ENCODE measurements around the gene POLR2I. TPM values are rescaled to one million over a fixed set of nuclear protein-coding genes. Genes with fewer than 3 reads are reported as not detected.

Gene POLR2I
- total and polyA plus RNA-seq, 2 of the 13 experiments (the other 11 are each of a cell fraction or from before 2014, with no cell fraction given), result 40.5 to 104 TPM

- Histone ChIP-seq H3K27me3 (ENCODE audit: control insufficient read depth in 1 of 2, insufficient read depth in 2 of 2, low read length in 2 of 2) (no peaks in the 10 kb centered on the region), H3K4me2 (ENCODE audit: low read depth, low read length) (no peak overlapping the region), H2AFZ (ENCODE audit: low read length) (no peak overlapping the region), H3K9ac (ENCODE audit: insufficient read depth, low read depth, low read length) (no peak overlapping the region), H3K36me3 (replicated peaks in 1 of 2; ENCODE audit: control insufficient read depth in 1 of 2, insufficient read depth in 2 of 2, low read length in 2 of 2) (peaks cover 23 to 72% of the 10 kb centered on the region in 2 experiments), H3K4me1 (ENCODE audit: insufficient read depth, low read length) (no peaks in the 10 kb centered on the region), H4K20me1 (ENCODE audit: insufficient read depth, low read length) (no peaks in the 10 kb centered on the region), H3K27ac (ENCODE audit: extremely low read length, insufficient read depth, low read length) (no peak overlapping the region), H3K79me2 (ENCODE audit: insufficient read depth, low read length) (no peaks in the 10 kb centered on the region), H3K4me3 (replicated peaks in 1 of 3; ENCODE audit: insufficient read depth in 1 of 3, low read depth in 2 of 3, low read length in 3 of 3) (no peak overlapping the region), H3K9me3 (ENCODE audit: low read length) (no peaks in the 10 kb centered on the region)
- in situ Hi-C loops (cut with HindIII; ENCODE audit: extremely low pct_ligation_motif_present, low pct_unique_long_range_greater_than_20kb), result no loop called here
- intact Hi-C loops (cut with micrococcal nuclease; ENCODE audit: unreplicated experiment), result no loop called here
- ChIA-PET CTCF (ENCODE audit: low intra/inter-chr PET ratio, low total read pairs) (no interaction called here), POLR2A (no interaction called here)
- DNase-seq (ENCODE audit: low spot score) (no peak), ATAC-seq (no peak), FAIRE-seq (no peak)
- BruUV-seq (replicated peaks), result no TSS peak
- WGBS (ENCODE audit: low lambda C conversion rate), result 88% methylated on average over 2 of the region's 9 CpGs
- TF ChIP-seq, protein P1, sequence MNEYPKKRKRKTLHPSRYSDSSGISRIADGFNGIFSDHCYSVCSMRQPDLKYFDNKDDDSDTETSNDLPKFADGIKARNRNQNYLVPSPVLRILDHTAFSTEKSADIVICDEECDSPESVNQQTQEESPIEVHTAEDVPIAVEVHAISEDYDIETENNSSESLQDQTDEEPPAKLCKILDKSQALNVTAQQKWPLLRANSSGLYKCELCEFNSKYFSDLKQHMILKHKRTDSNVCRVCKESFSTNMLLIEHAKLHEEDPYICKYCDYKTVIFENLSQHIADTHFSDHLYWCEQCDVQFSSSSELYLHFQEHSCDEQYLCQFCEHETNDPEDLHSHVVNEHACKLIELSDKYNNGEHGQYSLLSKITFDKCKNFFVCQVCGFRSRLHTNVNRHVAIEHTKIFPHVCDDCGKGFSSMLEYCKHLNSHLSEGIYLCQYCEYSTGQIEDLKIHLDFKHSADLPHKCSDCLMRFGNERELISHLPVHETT (CRISPR knock-in tag; conservative IDR thresholded peaks at IDR 0.05), result no peak
- TF ChIP-seq ZNF792 (CRISPR knock-in tag; IDR thresholded peaks at IDR 0.05), result no peak
- TF ChIP-seq KLF11 (CRISPR knock-in tag; IDR thresholded peaks at IDR 0.05), result no peak
Observed at GRCh38 chr19:36086326-36086725, 28.3 kb downstream of the POLR2I start.

DNA sequence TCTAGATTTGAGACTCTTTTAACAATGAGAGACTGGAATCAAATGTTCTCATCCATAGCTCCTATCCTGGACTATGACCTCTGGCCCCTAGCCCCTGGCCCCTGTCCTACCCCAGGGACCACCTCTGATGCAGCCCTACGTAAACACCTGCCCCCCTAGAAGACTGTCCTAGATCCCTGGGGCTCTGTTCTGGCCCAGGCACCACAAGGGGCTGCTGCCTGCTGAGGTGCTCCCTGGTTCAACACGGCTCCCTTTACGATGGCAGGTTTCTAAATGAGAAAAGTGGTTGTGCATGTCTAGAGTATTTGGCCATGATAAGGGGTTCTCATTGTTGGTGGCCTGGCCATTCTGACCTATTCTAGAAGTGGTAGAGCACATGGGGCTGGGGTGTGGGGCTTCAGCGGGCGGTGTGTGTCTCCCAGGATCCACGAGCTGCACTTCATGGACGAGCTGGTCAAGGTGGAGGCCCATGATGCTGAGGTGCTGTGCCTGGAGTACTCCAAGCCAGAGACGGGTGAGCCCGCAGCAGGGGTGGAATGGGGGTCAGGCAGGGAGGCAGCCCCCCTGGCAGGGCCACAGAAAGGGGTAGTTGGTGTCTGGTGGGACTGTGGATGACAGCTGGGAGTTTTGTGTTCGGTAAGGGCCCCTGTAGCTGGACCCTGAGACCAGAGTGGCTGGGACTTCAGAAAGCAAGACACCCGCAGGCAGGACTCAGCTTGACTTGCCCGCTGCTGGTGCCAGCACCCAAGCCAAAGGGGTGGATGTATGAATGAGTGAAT lies 30.3 kb downstream of the POLR2I start:
- POLR2A ChIA-PET, result no interaction called here
- TF ChIP-seq, protein P2, sequence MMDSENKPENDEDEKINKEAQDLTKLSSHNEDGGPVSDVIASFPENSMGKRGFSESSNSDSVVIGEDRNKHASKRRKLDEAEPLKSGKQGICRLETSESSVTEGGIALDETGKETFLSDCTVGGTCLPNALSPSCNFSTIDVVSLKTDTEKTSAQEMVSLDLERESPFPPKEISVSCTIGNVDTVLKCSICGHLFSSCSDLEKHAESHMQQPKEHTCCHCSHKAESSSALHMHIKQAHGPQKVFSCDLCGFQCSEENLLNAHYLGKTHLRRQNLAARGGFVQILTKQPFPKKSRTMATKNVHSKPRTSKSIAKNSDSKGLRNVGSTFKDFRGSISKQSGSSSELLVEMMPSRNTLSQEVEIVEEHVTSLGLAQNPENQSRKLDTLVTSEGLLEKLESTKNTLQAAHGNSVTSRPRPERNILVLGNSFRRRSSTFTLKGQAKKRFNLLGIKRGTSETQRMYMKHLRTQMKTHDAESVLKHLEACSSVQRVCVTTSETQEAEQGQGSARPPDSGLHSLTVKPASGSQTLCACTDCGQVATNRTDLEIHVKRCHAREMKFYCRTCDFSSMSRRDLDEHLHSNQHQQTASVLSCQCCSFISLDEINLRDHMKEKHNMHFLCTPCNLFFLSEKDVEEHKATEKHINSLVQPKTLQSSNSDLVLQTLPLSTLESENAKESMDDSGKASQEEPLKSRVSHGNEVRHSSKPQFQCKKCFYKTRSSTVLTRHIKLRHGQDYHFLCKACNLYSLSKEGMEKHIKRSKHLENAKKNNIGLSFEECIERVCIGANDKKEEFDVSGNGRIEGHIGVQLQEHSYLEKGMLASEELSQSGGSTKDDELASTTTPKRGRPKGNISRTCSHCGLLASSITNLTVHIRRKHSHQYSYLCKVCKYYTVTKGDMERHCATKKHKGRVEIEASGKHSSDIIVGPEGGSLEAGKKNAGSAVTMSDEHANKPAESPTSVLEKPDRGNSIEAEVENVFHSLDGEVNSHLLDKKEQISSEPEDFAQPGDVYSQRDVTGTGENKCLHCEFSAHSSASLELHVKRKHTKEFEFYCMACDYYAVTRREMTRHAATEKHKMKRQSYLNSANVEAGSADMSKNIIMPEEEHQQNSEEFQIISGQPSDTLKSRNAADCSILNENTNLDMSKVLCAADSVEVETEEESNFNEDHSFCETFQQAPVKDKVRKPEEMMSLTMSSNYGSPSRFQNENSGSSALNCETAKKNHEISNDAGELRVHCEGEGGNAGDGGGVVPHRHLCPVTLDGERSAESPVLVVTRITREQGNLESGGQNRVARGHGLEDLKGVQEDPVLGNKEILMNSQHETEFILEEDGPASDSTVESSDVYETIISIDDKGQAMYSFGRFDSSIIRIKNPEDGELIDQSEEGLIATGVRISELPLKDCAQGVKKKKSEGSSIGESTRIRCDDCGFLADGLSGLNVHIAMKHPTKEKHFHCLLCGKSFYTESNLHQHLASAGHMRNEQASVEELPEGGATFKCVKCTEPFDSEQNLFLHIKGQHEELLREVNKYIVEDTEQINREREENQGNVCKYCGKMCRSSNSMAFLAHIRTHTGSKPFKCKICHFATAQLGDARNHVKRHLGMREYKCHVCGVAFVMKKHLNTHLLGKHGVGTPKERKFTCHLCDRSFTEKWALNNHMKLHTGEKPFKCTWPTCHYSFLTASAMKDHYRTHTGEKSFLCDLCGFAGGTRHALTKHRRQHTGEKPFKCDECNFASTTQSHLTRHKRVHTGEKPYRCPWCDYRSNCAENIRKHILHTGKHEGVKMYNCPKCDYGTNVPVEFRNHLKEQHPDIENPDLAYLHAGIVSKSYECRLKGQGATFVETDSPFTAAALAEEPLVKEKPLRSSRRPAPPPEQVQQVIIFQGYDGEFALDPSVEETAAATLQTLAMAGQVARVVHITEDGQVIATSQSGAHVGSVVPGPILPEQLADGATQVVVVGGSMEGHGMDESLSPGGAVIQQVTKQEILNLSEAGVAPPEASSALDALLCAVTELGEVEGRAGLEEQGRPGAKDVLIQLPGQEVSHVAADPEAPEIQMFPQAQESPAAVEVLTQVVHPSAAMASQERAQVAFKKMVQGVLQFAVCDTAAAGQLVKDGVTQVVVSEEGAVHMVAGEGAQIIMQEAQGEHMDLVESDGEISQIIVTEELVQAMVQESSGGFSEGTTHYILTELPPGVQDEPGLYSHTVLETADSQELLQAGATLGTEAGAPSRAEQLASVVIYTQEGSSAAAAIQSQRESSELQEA (CRISPR knock-in tag; IDR thresholded peaks at IDR 0.05; ENCODE audit: not compliant biosample characterization), result no peak
- no peak for TF ChIP-seq ZNF782 (CRISPR knock-in tag; IDR thresholded peaks at IDR 0.05; ENCODE audit: borderline replicate concordance)
- TF ChIP-seq, protein P3, sequence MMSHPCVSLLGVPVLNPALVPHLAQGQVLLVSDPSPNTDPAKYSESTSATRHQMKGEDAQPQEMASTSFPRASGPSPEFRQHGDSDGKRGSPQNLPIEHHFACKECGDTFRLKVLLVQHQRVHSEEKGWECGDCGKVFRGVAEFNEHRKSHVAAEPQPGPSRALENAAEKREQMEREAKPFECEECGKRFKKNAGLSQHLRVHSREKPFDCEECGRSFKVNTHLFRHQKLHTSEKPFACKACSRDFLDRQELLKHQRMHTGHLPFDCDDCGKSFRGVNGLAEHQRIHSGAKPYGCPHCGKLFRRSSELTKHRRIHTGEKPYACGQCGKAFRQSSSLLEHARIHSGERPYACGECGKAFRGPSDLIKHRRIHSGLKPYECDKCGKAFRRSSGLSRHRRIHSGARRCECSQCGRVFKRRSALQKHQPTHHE (CRISPR knock-in tag; IDR thresholded peaks at IDR 0.05; ENCODE audit: borderline replicate concordance), result no peak

More for the DNA sequence above, 30.3 kb downstream of the POLR2I start:
- Histone ChIP-seq H3K27me3 (ENCODE audit: control insufficient read depth in 1 of 2, insufficient read depth in 2 of 2, low read length in 2 of 2) (no peaks in the 10 kb centered on the region), H3K9ac (ENCODE audit: insufficient read depth, low read depth, low read length) (no peak overlapping the region), H4K20me1 (ENCODE audit: insufficient read depth, low read length) (no peaks in the 10 kb centered on the region), H3K27ac (ENCODE audit: extremely low read length, insufficient read depth, low read length) (no peak overlapping the region), H3K4me1 (ENCODE audit: insufficient read depth, low read length) (peaks cover 4% of the 10 kb centered on the region), H2AFZ (ENCODE audit: low read length) (no peak overlapping the region), H3K4me3 (replicated peaks in 1 of 3; ENCODE audit: insufficient read depth in 1 of 3, low read depth in 2 of 3, low read length in 3 of 3) (no peak overlapping the region), H3K9me3 (ENCODE audit: low read length) (no peaks in the 10 kb centered on the region), H3K79me2 (ENCODE audit: insufficient read depth, low read length) (no peaks in the 10 kb centered on the region), H3K4me2 (ENCODE audit: low read depth, low read length) (no peak overlapping the region), H3K36me3 (replicated peaks in 1 of 2; ENCODE audit: control insufficient read depth in 1 of 2, insufficient read depth in 2 of 2, low read length in 2 of 2) (peaks cover 20 to 58% of the 10 kb centered on the region in 2 experiments)
- no peak for FAIRE-seq
- no peak for DNase-seq (ENCODE audit: low spot score)
- in situ Hi-C loops (cut with HindIII; ENCODE audit: extremely low pct_ligation_motif_present, low pct_unique_long_range_greater_than_20kb) (no loop called here), intact Hi-C loops (cut with micrococcal nuclease; ENCODE audit: unreplicated experiment) (no loop called here)
- no peak for ATAC-seq
- 93% methylated on average over 4 of the region's 12 CpGs for WGBS (ENCODE audit: low lambda C conversion rate)
- CTCF ChIA-PET (ENCODE audit: low intra/inter-chr PET ratio, low total read pairs), result no interaction called here
- BruUV-seq (replicated peaks), result no TSS peak
